GM23248 (cell line): Measurements from ENCODE around the gene ACADSB.

Experiments used
- EZH2 ChIP-seq: fragments of 200-600 bp; sonication (generic); IDR thresholded peaks from 2 replicates; pipeline ENCODE4 v1.6.1; 2018; ENCODE audit warnings: antibody characterized with exemption, mild to moderate bottlenecking; ENCODE audit not compliant: insufficient read depth, poor library complexity, severe bottlenecking
- EZH2phosphoT487 ChIP-seq: fragments of 200-600 bp; sonication (generic); IDR thresholded peaks from 2 replicates; pipeline ENCODE4 v1.6.1; 2018; ENCODE audit warnings: antibody characterized with exemption, moderate library complexity, mild to moderate bottlenecking, low read depth; ENCODE audit not compliant: insufficient read depth

GRCh38 chr10:123097039-123097438 lies 88.2 kb downstream of the ACADSB start:
- TF ChIP-seq EZH2 (no peak), EZH2phosphoT487 (no peak)
